ENCODE results near the gene TRMT1. TPM values are rescaled to one million over a fixed set of nuclear protein-coding genes. Genes with fewer than 3 reads are reported as not detected.

Gene TRMT1
- total and polyA plus RNA-seq, 2 of the 8 experiments (the other 6 are each of a cell fraction or from before 2014, with no cell fraction given), result 77.4 to 99.3 TPM

GRCh38 chr19:13119627-13120026 is 3.1 kb upstream of the TRMT1 start:
- Histone ChIP-seq H2AK5ac (ENCODE audit: low read depth, low read length) (peak overlapping the region; percentile 55; the same call in 1 of the 2 replicates), H3K23me2 (ENCODE audit: low read depth, low read length) (peaks cover 8% of the 10 kb centered on the region; the same call in 1 of the 2 replicates), H2AFZ (ENCODE audit: low read length) (no peak overlapping the region), H3K4me3 (ENCODE audit: extremely low read depth in 1 of 4, insufficient read depth in 2 of 4, low read depth in 3 of 4, low read length in 4 of 4) (peak overlapping the region; percentile 76 to 100 (median 84); a peak in 6 of 8 replicates), H3K4ac (replicated peaks; ENCODE audit: insufficient read length, low read depth, low read length) (no peak overlapping the region), H3K36me3 (ENCODE audit: control insufficient read depth in 2 of 4, insufficient read depth in 4 of 4, low read length in 3 of 4) (peaks cover 0 to 14% (median 9%) of the 10 kb centered on the region in 4 experiments; a peak in 5 of 8 replicates), H4K20me1 (replicated peaks in 1 of 2; ENCODE audit: control insufficient read depth in 1 of 2, insufficient read depth in 2 of 2, low read length in 2 of 2) (peaks cover 48 to 49% of the 10 kb centered on the region in 2 experiments), H2BK15ac (ENCODE audit: low read length) (0 out of 2 replicates have a peak overlapping the region, but pooled peaks have one; percentile 48), H3K9ac (replicated peaks in 1 of 4; ENCODE audit: extremely low read depth in 1 of 4, low read depth in 3 of 4, low read length in 3 of 4) (peak overlapping the region in 1 of 4 experiments; percentile 20; a peak in 2 of 7 replicates), H3K4me2 (ENCODE audit: insufficient read depth in 1 of 2, low read depth in 2 of 2, low read length in 2 of 2) (peak overlapping the region; percentile 70 to 81), H3K14ac (ENCODE audit: insufficient read length) (no peak overlapping the region), H2BK12ac (ENCODE audit: low read depth, low read length) (peak overlapping the region; percentile 97; the same call in 1 of the 2 replicates), H3K9me3 (ENCODE audit: insufficient read depth in 2 of 2, low read depth in 1 of 2, low read length in 1 of 2) (no peaks in the 10 kb centered on the region), H3K56ac (replicated peaks; ENCODE audit: insufficient read length, low read depth, low read length) (no peak overlapping the region), H4K5ac (ENCODE audit: insufficient read length, low read depth, low read length) (no peak overlapping the region), H3K79me1 (ENCODE audit: low read depth, low read length) (peaks cover 38% of the 10 kb centered on the region), H3K4me1 (replicated peaks in 1 of 4; ENCODE audit: control insufficient read depth in 3 of 4, insufficient read depth in 4 of 4, low read length in 3 of 4) (peaks cover 14 to 39% (median 26%) of the 10 kb centered on the region in 4 experiments), H3K27me3 (replicated peaks in 1 of 4; ENCODE audit: control insufficient read depth in 3 of 4, extremely low read depth in 1 of 4, insufficient read depth in 3 of 4, low read length in 3 of 4) (no peaks in the 10 kb centered on the region), H3K79me2 (ENCODE audit: control insufficient read depth in 1 of 2, insufficient read depth in 2 of 2, low read length in 2 of 2) (peaks cover 54 to 78% of the 10 kb centered on the region in 2 experiments), H3K23ac (ENCODE audit: insufficient read length) (no peak overlapping the region), H4K8ac (ENCODE audit: extremely low read depth, insufficient read depth, low read length) (peak overlapping the region; percentile 9; the same call in 1 of the 2 replicates), H3K27ac (ENCODE audit: low read depth, low read length) (no peak overlapping the region), H2BK20ac (ENCODE audit: low read length) (no peak overlapping the region), H2BK120ac (replicated peaks; ENCODE audit: low read depth, low read length) (no peak overlapping the region), H2BK5ac (ENCODE audit: low read depth, low read length) (peak overlapping the region; percentile 92; the same call in 1 of the 2 replicates), H4K91ac (replicated peaks; ENCODE audit: insufficient read length, low read length) (no peak overlapping the region), H3K18ac (ENCODE audit: extremely low read depth, low read length) (no peak overlapping the region)
- peak in 1 of 2 experiments; percentile 36 for DNase-seq (ENCODE audit: low read depth in 1 of 2, low spot score in 2 of 2)
- CTCF ChIA-PET (ENCODE audit: partially characterized antibody), result interaction anchor here (0.7 to 2.8 kb wide), 9 partner anchors 8 to 154 kb away, joined by 3 to 7 read pairs (median 4); no protein-coding TSS in a partner anchor
- FAIRE-seq, result no peak
- TF ChIP-seq SIRT6 (IDR thresholded peaks at IDR 0.05; ENCODE audit: low read length) (no peak), POLR2AphosphoS5 (IDR thresholded peaks at IDR 0.05; ENCODE audit: low read depth, low read length) (peak; percentile 16; the same call in 1 of the 2 replicates)
- POLR2A ChIA-PET (ENCODE audit: partially characterized antibody), result interaction anchor here (0.7 to 19.5 kb wide), 18 partner anchors 13 to 248 kb away, joined by 3 to 228 read pairs (median 3); partner anchors contain the start of genes GADD45GIP1, IER2, LYL1 and STX10
- WGBS, 2 experiments (ENCODE audit: extremely low coverage in 1 of 2, insufficient coverage in 1 of 2, insufficient read length in 1 of 2, insufficient replicate concordance in 2 of 2, low coverage in 1 of 2, low lambda C conversion rate in 2 of 2, missing lambda C conversion rate in 1 of 2), result 87% methylated on average over 8 of the region's 8 CpGs; no CpG with 5 or more reads in 1 of the 2 experiments

Data from H1 (cell line).